Lower lobe of right lung (tissue), 2 donors: ENCODE data around the gene OSCAR. TPM values are rescaled to one million over a fixed set of nuclear protein-coding genes. Genes with fewer than 3 reads are reported as not detected.

Source experiments
- ATAC-seq, 2 donors: fragments of 200-7000 bp; cut with Tn5 transposase; one replicate each; pipeline ENCODE4 v1.9.1; 2020 to 2022; ENCODE audit warnings: mild to moderate bottlenecking in 2 of 2, moderate library complexity in 2 of 2
- DNase-seq: peaks from one replicate; pipeline ENCODE4 v3.0.0-alpha.2; 2020
- H3K27ac ChIP-seq: fragments of 200-600 bp; one replicate; pipeline ENCODE4 v1.8.0; 2022
- H3K27me3 ChIP-seq: fragments of 200-600 bp; one replicate; pipeline ENCODE4 v1.8.0; 2022; ENCODE audit warnings: low read depth
- H3K36me3 ChIP-seq: fragments of 200-600 bp; one replicate; pipeline ENCODE4 v1.8.0; 2022; ENCODE audit warnings: mild to moderate bottlenecking
- H3K4me1 ChIP-seq: fragments of 200-600 bp; one replicate; pipeline ENCODE4 v1.8.0; 2022
- H3K4me3 ChIP-seq: fragments of 200-600 bp; one replicate; pipeline ENCODE4 v1.8.0; 2022; ENCODE audit warnings: mild to moderate bottlenecking
- H3K9me3 ChIP-seq: fragments of 200-600 bp; one replicate; pipeline ENCODE4 v1.8.0; 2022
- CTCF ChIP-seq: fragments of 200-600 bp; IDR thresholded peaks from one replicate; pipeline ENCODE4 v1.8.0; 2022; ENCODE audit warnings: antibody characterized with exemption, mild to moderate bottlenecking
- intact Hi-C: fragments of 100-400 bp; cut with DNase I; formaldehyde crosslinking; loops from one replicate; pipeline ENCODE4 v1.11.0; 2022
- total RNA-seq: library from RNA; stranded (reverse); fragmentation: NEBNext Ultra II Directional; extraction: Animal tissue kit (Norgen Biotek cat#: 25700); gene quantifications from one replicate; pipeline ENCODE4 v1.2.1, GENCODE V29; 2021
- donor health status: DM: no; HTN: yes; CAD: no; lungs with severe emphysema.

OSCAR gene
- total RNA-seq, 1 donor from 2014 or later, result 77.8 TPM

DNA sequence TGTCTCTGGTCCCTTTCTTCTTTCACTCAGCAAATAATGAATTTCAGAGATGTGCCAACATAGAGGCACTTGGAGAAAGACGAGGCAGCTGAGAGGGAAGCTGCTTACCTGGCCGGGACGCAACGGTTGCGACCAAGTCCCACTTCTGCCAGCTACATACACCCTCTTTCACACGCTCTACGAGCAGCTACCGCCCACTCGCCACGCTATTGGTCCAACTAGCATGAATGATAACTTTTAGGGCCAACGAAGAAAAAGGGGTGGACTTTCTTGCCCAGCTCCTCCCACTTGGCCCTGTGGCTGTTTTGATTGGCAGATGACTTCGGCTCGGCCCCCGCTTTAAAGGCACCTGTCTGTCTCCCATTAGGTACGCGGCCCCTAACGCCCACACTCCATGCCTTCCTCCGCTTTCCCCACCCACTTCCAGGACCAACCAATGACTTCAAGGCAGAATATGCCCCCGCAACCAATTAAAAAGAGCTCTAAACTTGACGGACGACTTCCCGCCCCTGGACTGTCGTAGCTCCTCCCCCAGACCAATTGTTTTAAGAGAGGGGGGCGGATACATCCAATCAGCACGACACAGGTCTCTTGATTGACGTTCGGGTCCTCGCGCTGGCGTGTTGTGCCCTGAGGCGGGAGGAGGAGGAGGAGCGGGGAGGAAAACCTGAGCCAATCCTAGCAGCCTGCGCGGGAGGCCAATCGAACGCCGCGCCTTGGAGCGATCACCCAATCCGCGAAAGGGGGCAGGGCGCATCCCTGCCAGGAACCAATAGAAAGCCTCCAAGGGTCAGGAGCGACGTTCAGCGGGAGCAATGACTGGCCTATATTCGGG is 36.5 kb upstream of the OSCAR start:
- ATAC-seq (peak; percentile 93 to 96), DNase-seq (peak; percentile 99)
- intact Hi-C loops, result no loop called here
- Histone ChIP-seq H3K4me1 (peaks cover 47% of the 10 kb centered on the region), H3K36me3 (peaks cover 21% of the 10 kb centered on the region), H3K4me3 (peak overlapping the region; percentile 94), H3K27me3 (no peaks in the 10 kb centered on the region), H3K27ac (peak overlapping the region; percentile 96), H3K9me3 (no peaks in the 10 kb centered on the region)
- TF ChIP-seq CTCF, result no peak

GRCh38 chr19:54136086-54136863 is 35.7 kb upstream of the OSCAR start:
- peaks cover 22% of the 10 kb centered on the region for H3K36me3 ChIP-seq
- no peaks in the 10 kb centered on the region for H3K9me3 ChIP-seq
- intact Hi-C loops, result no loop called here
- H3K4me1 ChIP-seq, result peaks cover 40% of the 10 kb centered on the region
- peak overlapping the region; percentile 61 for H3K27ac ChIP-seq
- no peak for ATAC-seq
- H3K4me3 ChIP-seq, result peak overlapping the region; percentile 62
- TF ChIP-seq CTCF, result no peak
- no peaks in the 10 kb centered on the region for H3K27me3 ChIP-seq
- DNase-seq, result no peak

GRCh38 chr19:54133957-54134590 is 33.5 kb upstream of the OSCAR start:
- H3K36me3 ChIP-seq, result peaks cover 31% of the 10 kb centered on the region
- DNase-seq (no peak), ATAC-seq (no peak)
- no peaks in the 10 kb centered on the region for H3K9me3 ChIP-seq
- H3K4me1 ChIP-seq, result peaks cover 18% of the 10 kb centered on the region
- no peak overlapping the region for H3K27ac ChIP-seq
- TF ChIP-seq CTCF, result no peak
- intact Hi-C loops, result no loop called here
- no peaks in the 10 kb centered on the region for H3K27me3 ChIP-seq
- H3K4me3 ChIP-seq, result no peak overlapping the region

- no peaks in the 10 kb centered on the region for H3K27me3 ChIP-seq
- peaks cover 38% of the 10 kb centered on the region for H3K36me3 ChIP-seq
- no peak overlapping the region for H3K4me3 ChIP-seq
- no peaks in the 10 kb centered on the region for H3K9me3 ChIP-seq
- intact Hi-C loops, result no loop called here
- no peak for ATAC-seq
- no peak for DNase-seq
- no peak for TF ChIP-seq CTCF
- H3K4me1 ChIP-seq, result peaks cover 12% of the 10 kb centered on the region
- no peak overlapping the region for H3K27ac ChIP-seq
Measured at GRCh38 chr19:54133312-54133956, 32.8 kb upstream of the OSCAR start.

- H3K4me1 ChIP-seq, result no peaks in the 10 kb centered on the region
- DNase-seq (no peak), ATAC-seq (no peak)
- TF ChIP-seq CTCF, result no peak
- no peak overlapping the region for H3K27ac ChIP-seq
- no peaks in the 10 kb centered on the region for H3K9me3 ChIP-seq
- H3K27me3 ChIP-seq, result no peaks in the 10 kb centered on the region
- no peak overlapping the region for H3K4me3 ChIP-seq
- peaks cover 76% of the 10 kb centered on the region for H3K36me3 ChIP-seq
- intact Hi-C loops, result no loop called here
Measured at GRCh38 chr19:54129617-54129996, 29.0 kb upstream of the OSCAR start.
